Prostate gland (tissue), 2 donors: Measurements from ENCODE around the gene SRRM4.

Source experiments
- CTCF ChIP-seq, 4 experiments: fragments of 200-600 bp in 2 of 4; fragments of 450-650 bp in 2 of 4; sonication (generic) in 2 of 4; IDR thresholded peaks; 1 replicate in 3 of 4; 2 replicates in 1 of 4; pipeline ENCODE4 v1.5.1; 2016 to 2019; ENCODE audit warnings: antibody characterized with exemption in 4 of 4, mild to moderate bottlenecking in 2 of 4, moderate library complexity in 2 of 4
- POLR2A ChIP-seq: fragments of 450-650 bp; IDR thresholded peaks from one replicate; pipeline ENCODE4 v1.6.1; 2016; ENCODE audit warnings: antibody characterized with exemption, mild to moderate bottlenecking

DNA sequence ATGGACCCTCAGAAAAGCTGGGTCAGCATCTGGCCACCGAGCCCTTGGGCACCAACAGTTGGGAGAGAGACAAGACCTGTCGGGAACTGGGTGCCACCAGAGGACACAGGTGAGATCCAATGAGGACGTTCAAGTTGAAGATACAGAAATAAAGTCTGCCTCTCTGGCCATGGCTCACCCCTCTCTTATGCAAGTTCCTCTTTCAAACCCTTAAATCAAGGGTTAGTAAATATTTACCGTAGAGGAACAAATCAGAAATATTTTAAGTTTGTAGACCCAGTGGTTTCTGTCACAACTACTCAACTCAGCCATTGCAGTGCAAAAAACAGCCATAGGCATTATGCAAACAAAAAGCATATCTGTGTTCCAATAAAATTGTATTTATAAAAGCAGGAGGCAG is 120.9 kb downstream of the SRRM4 start:
- no peak for TF ChIP-seq POLR2A
- TF ChIP-seq CTCF (IDR thresholded peaks at IDR 0.05) = no peak
